T1000 (cell line): ENCODE measurements around the gene DDIT4.

Experiments used
- DNase-seq: peaks from one replicate; lab custom pipeline; 2025; ENCODE audit warnings: mixed read lengths; lab: John Stamatoyannopoulos, UW

The DDIT4 gene

GRCh38 chr10:72316748-72317435 lies 43.2 kb downstream of the DDIT4 start:
- DNase-seq, result no peak

GRCh38 chr10:72318418-72319262 lies 44.9 kb downstream of the DDIT4 start:
- DNase-seq, result no peak

- DNase-seq, result peak; percentile 68
Observed at GRCh38 chr10:72319416-72320254, 45.9 kb downstream of the DDIT4 start.

- peak; percentile 92 for DNase-seq
Observed at GRCh38 chr10:72320676-72321247, 47.0 kb downstream of the DDIT4 start.

GRCh38 chr10:72321248-72322029 lies 47.7 kb downstream of the DDIT4 start:
- no peak for DNase-seq

GRCh38 chr10:72322030-72322279 lies 48.2 kb downstream of the DDIT4 start:
- no peak for DNase-seq

GRCh38 chr10:72322280-72323058 lies 48.7 kb downstream of the DDIT4 start:
- no peak for DNase-seq

GRCh38 chr10:72323108-72323749 lies 49.5 kb downstream of the DDIT4 start:
- DNase-seq, result no peak

GRCh38 chr10:72323771-72324191 lies 50.1 kb downstream of the DDIT4 start:
- DNase-seq, result no peak
